Activated effector memory CD4-positive, alpha-beta T cell treated with anti-CD3 and anti-CD28 coated beads, Interleukin-2, amount 50 U/mL, for 16 hours (primary cell): ENCODE results near the gene CFAP90.

Experiments used
- DNase-seq: peaks from one replicate; pipeline ENCODE4 v3.0.0-alpha.2; 2020

Gene CFAP90

GRCh38 chr5:7815892-7816534 lies 34.9 kb downstream of the CFAP90 start:
- peak; percentile 87 for DNase-seq

GRCh38 chr5:7814816-7815215 lies 36.1 kb downstream of the CFAP90 start:
- DNase-seq = no peak

- no peak for DNase-seq
These were observed 37.4 kb downstream of the CFAP90 start for GRCh38 chr5:7813576-7813975.

- DNase-seq = no peak
These were observed 37.9 kb downstream of the CFAP90 start for GRCh38 chr5:7813007-7813406.

DNA sequence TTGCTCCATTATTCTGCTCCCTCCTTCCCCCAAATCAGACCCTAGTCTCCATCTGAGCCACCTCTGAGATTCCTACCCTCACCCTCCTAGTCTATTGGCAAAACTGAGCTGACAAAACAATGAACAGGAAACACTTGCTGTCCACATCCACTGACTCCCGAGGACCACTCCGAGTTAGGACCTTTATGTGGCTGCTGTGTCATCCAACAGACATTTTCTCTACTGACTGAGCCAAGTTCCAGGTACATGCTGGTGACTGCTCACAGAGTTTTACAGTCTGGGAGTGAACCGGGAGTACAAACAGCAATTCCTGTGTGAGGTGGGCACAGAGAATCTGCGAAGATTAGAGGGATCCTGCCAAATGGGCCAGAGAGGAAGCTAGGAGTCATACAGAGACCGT lies 39.2 kb downstream of the CFAP90 start:
- no peak for DNase-seq

GRCh38 chr5:7808998-7809397 lies 41.9 kb downstream of the CFAP90 start:
- no peak for DNase-seq

DNA sequence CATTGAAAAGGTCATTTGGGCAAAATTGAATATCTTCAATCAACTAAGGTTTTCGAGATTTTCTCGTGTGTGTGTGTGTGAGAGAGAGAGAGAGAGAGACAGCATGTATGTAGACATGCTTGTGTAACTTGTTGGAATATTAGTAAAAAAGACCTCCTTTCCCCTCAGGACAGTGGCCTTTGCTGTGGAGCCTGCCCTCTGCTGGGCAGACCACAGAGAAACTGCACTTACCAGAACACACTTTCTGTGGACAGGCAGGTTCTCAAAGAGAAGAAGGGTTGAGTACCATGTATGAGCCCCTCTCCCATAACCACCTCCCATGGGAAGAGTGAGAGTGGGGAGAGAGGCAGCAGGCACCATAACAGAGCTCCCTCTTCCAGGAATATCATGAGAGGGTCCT lies 45.6 kb downstream of the CFAP90 start:
- no peak for DNase-seq

DNA sequence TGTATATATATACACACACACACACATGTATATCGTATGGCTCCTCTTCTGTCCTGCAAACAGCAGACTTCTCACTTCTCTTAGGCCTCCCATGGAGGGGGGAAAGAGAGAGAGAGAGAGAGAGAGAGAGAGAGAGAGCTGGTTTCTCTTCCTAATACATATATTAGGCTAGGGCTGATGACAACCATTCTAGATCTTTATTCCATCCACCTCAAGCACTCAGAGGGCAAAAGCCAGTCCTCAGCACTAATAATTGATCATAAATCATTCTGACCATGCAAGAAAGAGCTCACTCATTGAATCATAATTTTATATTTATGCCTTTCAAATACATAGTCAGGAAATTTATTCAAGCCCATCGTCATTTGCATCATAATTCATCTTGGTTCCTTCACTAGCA lies 47.0 kb downstream of the CFAP90 start:
- no peak for DNase-seq

DNA sequence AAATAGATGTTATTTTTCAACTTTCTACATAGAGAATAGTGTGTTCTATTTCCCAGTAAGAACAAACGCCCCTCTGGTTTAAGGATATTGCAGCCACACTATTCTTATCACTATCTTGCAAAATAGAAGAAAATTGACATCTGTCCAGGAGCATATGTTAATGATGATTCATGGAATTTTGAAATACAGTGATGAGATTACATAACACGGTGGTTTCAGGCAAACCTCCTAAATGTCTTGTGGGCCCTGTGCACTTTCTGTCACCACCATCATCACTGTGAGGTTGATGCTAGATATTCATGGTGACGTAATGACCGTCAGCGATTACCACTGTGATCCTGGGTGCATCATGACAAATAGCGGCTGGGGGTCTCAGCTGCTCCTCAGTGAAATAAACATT lies 48.1 kb downstream of the CFAP90 start:
- DNase-seq = no peak

DNA sequence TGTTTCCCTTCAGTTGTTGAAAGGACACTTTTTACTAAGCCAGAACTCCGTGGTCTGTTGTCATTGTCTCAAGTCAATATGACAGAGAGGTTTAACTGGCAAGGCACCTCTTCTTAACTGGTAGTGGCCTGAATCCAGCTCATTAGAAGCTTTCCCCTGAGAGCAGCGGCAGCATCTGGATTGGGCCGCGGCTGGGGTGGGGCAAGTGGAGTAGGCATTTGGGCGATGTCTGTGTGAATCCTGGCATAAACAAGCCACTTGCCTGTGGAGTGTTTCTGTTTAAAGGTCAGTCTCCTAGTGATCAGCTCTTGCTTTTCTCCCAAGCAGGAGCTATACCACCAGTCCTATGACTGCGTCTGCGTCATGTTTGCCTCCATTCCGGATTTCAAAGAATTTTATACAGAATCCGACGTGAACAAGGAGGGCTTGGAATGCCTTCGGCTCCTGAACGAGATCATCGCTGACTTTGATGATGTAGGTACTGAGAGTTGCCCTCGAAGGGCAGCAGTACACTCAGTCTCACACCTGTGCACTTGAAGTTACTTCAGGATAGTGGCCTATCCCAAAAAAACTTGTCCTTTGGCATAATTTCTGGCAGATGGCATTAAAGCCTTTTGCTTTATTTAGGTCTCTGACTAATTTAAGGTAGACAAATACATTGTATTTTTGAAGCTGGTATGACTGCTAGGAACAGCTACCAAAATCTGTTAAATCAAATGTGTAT lies 48.9 kb downstream of the CFAP90 start:
- DNase-seq = no peak

- DNase-seq = no peak
These were observed 55.6 kb downstream of the CFAP90 start for GRCh38 chr5:7795306-7795705.

DNA sequence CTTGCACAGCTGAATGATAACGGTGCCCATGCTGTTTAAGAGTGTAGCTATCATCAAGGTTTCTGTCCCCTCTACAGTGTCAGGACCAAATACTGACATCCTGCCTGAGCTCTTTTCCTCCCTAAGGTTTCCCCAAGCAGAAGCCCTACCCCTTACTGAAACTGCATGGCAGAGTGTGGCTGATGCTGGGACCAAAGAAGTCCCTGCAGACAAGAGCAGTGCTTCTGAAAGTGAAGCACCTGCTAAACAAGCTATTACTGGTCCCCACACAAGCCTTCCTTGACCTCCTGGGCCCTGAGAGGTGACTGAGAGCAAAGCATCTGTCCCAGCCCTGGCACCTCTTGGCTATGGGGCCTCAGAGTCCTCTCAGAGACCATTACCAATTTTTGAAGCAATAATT lies 56.1 kb downstream of the CFAP90 start:
- no peak for DNase-seq

DNA sequence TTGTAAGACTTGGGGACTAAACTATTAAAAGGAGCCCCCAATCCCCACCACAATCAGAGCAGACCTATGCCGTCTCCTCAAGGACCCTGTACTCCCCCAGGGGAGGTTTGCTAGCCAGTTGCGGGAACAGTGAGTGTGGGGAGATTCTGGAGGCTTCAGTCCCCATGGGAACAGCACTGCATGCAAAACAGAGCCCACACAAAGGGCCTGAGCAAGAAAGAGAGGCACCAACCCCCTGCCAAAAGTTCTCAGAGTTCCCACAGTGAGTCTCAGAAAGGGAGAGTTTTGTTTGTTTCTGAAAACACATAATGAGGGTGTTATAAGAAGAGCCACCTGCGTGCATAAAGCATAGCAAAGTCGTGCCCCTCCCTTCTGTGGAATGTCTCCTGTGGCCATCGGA lies 56.6 kb downstream of the CFAP90 start:
- DNase-seq = no peak

GRCh38 chr5:7793895-7794294 lies 57.0 kb downstream of the CFAP90 start:
- DNase-seq = no peak

- no peak for DNase-seq
These were observed 61.4 kb downstream of the CFAP90 start for GRCh38 chr5:7789567-7789966.

DNA sequence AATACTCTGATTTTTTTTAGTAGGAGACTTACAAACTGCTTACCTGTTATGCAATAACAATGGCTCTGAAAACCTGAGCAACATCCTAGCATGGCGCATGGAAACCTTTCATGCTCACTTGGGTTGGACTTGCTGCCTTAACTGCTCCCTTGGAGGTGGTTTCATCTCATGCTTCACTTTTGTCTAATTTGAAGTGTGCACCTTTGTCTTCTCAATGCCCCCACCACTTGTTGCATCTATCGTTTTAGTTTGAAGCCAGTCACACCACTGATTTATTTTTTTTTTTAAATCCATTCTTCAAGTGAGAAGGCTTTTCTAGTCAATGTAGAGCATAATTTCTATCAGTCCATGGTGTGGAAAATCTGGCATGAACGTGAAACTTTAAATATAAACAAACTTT lies 63.2 kb downstream of the CFAP90 start:
- no peak for DNase-seq

- no peak for DNase-seq
These were observed 66.1 kb downstream of the CFAP90 start for GRCh38 chr5:7784683-7785380.

DNA sequence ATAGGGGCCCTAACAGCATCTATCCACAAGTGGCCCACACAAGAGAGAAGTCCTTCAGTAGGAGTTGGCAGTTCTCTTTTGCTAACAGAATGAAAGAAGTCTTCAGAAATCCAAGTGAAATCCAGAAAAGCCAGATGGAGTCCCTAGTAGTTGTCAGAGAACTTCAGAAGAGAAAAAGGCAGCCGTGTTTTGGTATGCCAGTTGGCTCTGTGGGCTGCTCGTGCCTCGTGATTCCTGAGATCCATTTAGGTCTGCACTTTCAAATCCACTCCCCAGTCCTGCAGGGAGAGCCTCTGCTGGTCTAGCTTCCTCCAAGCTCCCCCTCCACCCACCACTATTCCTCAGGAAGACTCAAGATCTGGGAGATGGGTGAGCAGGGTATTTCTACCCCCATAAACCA lies 69.0 kb downstream of the CFAP90 start:
- no peak for DNase-seq
